RPMI7951 (cell line): ENCODE results near the gene MUC20. TPM values are rescaled to one million over a fixed set of nuclear protein-coding genes. Genes with fewer than 3 reads are reported as not detected.
"Not testable (repeated sequence)": the region's sequence is repeated elsewhere in the genome, so short reads cannot be mapped to it uniquely, and the experiment has no call there.

ENCODE experiments used
- DNase-seq: peaks from one replicate; pipeline ENCODE4 v3.0.0-alpha.2; 2012; ENCODE audit warnings: low read depth
- total RNA-seq: library from RNA; depleted of rRNA; stranded (reverse); fragments of >200 nt; shearing (Covaris generic); gene quantifications from 2 replicates; pipeline ENCODE4 v1.2.3, GENCODE V29; 2014

MUC20 gene
- total RNA-seq, 1 experiment from 2014 or later: not detected

DNA sequence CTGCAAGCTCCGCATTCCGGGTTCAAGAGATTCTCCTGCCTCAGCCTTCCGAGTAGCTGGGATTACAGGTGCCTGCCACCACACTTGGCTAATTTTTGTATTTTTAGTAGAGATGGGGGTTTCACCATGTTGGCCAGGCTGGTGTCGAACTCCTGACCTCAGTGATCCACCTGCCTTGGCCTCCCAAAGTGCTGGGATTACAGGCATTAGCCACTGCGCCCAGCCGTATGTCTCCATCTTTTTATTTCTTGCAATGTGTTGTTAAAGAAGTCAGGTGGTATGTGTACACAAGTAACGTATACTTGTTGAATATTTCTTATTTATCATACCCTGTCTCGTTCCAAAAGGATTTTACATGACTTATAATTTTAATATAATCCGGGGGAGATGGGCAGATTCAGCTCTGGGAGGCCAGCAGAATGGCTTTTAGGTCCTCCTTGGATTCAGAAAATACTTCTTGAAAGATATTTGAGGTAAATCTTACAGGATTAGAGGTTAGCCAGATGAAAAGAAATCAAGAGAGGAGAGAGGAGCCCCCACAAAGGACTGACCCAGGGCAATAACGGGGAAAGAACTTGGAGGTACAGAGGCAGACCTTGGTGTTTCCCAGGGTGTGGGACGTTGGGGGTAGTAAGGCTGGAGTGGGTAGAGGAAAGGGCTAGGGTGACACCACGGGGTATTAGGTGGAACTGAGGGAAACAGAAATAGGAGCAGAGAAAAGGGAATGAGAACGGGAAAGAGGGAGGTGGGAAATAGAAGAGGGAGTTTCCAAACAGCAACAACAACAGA lies 27.2 kb upstream of the MUC20 start:
- no peak for DNase-seq

DNA sequence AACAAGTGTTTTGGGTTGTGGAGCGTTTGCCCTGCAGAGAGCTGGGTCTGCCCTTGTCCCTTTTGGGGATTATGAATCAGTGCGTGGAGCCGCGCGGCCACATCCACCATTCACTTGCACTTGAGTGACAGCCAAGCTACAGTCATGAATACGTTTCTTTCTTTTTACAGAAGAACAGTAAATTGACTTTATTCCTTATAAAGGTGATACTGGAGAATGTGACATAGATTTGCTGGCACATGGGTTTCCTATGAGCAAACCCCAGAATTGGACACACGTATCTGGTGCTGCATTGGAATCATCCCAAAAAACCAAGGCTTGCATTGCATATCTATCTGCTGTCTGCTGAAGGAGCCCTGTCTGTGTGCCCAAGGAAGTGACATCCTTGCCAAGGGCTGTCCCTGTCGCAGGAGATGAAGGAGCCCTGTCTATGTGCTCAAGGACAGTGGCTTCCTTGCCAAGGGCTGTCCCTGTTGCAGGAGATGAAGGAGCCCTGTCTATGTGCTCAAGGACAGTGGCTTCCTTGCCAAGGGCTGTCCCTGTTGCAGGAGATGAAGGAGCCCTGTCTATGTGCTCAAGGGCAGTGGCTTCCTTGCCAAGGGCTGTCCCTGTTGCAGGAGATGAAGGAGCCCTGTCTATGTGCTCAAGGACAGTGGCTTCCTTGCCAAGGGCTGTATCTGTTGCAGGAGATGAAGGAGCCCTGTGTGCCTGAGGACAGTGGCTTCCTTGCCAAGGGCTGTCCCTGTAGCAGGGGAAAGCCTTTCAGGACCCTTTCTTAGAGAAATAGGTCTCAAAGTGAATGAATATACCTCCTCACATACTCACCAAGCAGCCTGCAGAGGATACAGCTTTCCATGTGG lies 26.3 kb upstream of the MUC20 start:
- DNase-seq: not testable (repeated sequence)

DNA sequence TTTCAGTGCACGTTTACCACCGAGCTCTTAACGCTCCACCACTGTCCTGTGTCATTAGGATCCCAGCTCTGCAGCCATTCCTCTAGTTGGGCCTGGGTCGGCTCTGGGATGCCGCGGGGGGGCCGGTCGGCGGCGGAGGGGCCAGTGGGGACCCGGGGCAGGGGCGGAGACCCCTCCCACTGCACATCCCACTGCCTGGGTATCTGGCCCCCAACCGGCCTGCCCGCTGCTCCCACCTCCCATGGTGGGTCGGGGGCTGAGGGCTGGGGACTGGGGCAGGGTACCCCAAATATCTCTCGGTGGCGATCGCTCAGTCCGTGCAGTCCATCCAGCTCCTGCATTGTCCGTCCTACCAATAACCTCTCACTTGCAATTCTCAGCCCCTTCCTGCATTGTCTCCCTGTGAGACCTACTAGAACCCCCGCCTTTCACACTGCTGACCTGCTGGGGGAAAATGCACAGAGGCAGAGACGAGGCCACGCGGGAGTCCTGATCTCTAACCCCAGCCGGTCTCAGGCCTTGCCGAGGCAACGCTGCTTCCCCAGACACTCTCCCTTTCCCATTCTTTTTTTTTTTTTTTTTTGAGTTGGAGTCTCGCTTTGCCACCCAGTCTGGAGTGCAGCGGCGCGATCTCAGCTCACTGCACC lies 24.0 kb upstream of the MUC20 start:
- DNase-seq: no peak

DNA sequence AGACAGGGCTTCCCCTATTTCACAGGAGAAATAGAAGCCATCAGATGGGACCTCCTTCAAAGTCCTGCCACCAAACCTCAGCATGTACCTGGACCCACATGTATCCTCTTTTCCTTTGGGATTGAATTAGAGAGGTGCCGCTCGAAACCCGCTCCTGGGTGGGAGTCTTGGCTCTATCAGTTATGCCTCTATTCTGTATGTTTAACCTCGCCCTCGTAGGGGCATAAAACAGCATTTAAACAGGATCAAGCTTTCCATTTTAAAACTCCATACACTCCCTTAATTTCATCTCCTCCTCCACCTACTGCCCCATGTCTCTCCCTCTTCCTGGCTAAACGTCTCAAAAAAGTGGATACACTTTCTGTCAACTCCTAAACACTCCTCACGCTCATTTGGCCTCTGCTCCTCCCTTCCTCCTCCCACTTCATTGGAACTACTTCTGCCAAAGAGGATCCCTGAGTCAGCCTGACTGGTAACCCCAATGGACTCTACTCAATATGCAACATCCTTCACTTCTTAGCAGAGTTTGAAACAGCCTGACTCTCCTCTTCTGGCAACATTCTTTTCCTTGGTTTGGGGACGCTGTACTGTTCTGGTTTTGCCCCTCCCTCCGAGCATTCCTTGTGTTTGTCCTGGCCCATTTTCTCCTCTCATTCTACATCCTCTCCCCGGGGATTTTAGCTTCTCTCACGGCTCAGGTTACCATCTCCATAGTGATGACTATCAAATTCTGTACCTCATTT lies 23.0 kb upstream of the MUC20 start:
- DNase-seq: peak; percentile 87

DNA sequence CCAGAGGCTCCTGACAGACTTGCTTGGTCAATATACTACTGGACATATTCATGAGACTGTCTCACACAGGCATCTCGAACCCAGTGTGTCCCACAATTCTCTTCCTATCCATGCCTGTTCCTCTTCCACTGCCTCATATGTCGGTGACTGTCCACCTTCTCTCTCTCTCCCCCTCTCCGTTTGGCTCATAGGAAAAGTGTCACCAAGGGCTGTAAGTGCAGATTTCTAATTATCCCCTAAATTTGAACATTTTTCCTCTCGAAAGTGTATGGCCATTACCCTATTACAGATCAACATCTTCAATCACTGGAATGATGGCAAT lies 22.5 kb upstream of the MUC20 start:
- DNase-seq: no peak

DNA sequence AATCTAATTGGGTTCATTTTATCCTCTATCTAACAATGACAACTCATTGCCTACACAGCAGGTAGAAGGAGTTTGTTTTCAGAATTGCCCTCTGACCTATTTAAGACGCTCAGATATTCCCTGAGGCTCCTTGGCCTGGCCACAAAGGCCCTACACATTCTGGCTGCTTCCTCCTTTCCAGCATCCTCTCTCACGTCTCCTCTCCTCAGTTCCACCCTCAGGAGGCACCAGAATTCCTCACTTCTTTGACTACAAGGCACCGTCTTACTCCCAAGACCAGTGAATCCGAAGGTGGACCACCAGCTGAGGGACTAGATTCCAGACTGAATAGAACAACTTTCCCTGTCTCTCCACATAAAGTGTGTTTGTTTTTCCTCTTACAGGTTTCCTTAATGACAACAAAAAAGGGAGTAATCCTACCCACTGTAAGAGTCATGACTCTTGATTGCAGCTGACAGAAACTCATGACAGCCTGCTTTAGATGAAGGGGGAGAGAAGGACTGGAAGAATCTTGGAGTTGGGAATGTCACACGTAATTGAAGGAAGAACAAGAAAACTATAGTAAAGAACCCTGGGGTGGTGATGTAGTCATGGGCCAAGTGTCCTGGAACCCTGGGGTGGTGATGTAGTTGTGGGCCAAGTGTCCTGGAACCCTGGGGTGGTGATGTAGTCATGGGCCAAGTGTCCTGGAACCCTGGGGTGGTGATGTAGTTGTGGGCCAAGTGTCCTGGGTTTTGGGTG lies 22.0 kb upstream of the MUC20 start:
- no peak for DNase-seq

DNA sequence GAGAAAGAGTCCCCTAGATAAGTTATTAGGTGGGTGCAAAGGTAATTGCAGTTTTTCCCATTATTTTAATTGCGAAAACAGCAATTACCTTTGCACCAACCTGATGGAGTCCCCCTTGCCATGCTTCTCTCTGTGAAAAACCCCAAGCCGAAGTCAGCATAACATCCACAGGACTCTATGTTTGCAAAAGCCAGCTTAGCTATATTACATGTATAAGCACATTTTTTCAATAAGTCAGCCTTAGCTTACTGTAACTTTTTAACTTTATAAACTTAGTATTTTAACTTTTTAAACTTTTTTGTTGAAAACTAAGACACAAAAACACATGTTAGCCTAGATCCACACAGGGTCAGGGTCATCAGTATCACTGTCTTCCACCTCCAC lies 21.4 kb upstream of the MUC20 start:
- no peak for DNase-seq

DNA sequence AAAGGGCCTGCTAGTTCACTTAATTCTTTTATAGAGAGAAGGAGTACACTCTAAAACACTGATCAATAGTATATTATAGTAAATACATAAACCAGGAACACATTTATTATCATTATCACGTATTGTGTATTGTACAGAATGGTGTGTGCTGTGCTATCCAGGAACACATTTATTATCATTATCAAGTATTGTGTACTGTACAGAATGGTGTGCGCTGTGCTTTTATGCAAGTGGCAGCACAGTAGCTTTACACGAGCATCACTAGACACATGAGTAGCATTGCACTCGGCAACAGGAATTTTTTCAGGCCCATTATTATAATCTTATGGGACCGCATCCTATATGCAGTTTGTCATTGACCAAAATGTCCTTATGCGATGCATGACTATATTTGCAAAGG lies 20.9 kb upstream of the MUC20 start:
- no peak for DNase-seq

DNA sequence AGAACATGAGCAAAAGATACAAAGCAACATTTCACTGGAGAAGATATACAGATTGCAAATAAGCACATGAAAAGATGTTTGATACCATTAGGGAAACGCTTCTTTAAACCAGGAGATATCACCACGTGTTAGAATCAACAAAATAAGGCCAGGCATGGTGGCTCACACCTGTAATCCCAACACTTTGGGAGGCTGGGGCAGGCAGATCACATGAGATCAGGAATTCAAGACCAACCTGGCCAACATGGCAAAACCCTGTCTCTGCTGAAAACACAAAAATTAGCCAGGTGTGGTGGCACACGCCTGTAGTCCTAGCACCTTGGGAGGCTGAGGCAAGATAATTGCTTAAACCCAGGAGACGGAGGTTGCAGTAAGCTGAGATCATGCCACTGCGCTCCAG lies 20.5 kb upstream of the MUC20 start:
- DNase-seq: no peak

DNA sequence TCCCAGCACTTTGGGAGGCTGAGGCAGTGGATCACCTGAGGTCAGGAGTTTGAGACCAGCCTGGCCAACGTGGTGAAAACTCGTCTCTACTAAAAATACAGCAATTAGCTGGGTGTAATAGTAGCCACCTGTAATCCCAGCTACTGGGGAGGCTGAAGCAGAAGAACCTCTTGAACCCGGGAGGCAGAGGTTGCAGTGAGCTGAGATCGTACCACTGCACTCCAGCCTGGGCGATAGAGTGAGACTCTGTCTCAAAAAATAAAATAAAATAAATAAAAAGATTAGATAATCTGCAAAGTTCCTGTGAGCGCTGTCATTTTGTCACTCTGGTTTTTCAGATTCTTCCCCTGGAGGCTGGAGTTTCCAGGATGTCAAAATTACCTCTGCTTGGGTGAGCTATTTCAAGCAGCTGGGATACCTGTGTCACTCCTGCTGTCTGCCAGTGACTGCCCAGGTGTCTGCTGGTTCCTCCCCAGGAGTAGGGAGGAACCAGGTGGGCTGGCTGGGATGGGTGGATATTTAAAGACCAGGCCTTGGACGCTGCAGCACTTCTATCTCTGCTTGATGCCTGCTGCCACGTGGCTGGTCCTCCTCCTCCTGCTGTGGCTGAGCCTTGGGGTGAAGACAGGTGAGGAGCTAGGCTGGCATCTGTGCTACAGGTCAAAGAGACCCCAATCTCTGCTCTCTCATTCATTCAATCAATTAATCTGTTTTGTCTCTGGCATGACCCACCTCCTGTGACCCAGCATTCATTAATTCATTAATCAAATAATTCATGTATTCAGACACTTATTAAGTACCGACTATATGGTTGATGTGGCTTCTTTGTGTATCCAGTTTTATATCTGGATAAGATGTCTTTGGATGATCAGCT lies 19.5 kb upstream of the MUC20 start:
- DNase-seq: no peak

DNA sequence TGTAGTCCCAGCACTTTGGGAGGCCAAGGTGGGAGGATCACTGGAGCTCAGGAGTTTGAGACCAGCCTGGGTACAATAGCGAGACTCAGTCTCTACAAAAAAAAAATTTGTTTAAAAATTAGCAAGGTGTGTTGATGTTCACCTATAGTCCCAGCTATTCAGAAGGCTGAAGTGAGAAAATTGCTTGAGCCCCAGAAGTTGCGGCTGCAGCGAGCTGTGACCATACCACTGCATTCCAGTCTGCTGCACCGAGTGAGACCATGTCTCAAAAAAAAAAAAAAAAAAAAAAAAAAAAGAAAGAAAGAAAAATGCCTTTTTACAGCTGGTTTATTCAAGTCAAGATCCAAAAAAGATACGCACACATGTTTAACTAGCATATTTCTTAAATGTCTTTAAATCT lies 17.0 kb upstream of the MUC20 start:
- DNase-seq: no peak

DNA sequence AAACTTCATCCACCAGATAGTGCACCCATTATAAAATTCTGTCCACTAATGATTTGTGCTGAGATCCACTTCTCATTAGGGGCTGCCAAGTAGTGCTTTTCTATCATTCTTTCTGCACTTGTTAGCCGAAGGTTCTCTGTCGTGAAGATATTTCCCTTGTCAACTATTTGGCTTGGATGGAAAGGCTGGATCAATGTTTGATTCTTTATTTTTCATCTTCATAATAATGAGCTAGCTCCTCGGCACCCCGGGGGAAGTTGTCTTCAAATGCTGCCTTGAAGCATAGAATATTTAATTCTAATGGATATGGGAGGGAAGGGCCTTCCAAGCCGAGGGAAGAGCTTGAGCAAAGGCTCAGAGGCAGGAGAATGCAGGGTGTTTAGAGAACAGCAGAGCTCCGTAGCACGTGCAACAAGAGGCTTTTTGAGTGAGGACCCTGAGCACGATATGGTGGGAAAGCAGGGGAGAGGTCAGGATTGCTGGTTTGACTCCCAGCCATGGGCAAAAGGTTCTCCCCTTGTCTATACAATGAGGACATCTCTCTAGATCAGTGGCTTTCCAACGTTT lies 16.3 kb upstream of the MUC20 start:
- DNase-seq: no peak

DNA sequence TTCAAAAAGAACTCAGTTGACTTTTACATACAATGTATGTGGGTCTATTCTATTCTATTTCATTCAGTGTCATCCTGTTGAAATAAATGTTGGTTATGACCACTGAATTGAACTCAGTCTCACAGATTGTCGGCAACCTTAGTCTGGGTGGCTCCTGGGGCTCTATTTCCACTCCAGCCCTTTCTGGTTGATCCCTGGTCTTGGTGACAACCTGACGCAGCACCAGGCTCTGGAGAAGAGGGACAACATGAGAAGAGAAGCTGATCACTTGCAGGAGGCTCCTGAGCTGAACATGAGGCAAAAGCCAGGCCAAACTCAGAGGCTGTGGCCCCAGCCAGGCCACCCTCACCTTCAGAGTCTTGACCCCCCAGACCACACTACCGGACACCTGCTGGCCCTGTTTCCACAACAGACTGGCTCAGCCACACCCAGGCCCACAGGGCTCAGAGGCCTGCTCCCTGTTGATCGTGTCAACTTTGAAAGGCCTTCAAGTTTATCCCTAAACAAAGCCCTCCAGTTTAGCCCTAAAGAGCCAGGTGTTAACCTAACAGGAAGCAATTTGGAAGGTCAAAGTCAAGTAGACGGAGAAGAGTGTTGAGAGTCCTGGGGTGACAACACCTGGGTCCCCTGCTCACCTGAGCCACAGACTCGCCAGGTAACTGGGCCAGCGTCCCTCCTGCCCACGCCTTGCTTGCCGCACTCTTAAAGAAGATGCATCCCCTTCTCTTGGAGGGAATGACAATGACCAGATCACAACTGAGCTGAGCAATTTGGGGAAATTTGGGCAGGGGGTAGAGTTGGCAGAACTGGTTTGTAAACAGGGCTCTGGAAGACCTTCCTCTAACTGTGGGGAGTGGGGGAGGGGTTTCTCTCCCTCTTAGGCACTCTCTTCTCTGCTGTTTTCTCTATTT lies 15.4 kb upstream of the MUC20 start:
- DNase-seq: no peak

DNA sequence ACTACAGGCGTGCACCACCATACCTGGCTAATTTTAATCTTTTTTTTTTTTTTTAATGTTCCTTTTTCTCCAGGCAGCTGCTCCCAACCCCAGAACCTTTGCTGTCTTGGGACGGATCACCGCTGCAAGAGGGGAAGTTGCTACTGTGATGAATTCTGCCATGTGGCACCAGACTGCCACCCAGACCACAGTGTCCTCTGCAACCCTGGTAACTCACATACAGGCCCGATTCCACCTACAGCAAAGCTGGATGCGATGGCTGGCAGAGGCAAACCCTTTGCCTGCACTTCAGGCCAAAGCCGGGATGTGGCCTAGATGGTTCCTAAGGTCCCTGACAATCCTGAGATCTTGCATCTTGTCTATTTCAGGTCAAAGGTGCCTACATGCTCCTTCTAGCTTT lies 12.7 kb upstream of the MUC20 start:
- no peak for DNase-seq

DNA sequence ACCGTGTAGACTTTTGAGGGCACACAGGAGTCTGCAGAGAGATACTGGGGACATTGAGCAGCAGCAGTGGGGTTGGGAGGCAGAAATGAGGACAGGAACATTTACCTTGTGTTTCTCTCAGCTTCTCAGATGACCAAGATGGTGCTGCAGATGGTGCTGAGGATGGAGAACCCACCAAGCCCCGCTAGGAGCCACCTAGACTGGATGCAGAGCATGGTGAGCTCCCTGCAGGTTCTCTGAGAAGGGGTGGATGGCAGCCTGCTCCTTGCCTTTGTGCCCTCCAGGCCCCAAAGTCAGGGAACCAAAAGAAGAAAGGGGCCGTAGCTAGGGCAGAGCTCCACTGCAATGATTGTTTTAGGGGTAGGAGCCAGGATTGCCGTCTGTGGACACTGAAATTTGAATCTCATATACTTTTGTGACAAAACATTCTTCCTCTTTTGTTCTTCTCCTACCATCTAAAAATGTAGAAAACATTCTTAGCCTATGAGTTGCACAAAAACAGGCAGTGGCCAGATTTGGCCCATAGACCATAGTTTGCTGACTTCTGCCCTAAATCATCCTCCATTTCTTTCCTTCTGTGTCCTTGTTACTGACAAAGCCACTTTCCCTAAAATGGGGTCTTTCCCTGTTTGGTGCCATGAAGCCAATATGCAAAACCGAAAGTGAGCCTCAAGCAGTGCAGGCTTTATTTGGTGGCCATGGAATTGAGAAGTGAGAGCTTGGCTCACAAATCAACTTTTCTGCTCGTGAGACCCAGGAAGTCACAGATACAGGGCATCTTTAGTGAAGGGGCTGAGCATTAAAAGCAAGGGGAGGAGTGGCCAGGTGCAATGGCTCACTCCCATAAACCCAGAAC lies 11.9 kb upstream of the MUC20 start:
- no peak for DNase-seq

DNA sequence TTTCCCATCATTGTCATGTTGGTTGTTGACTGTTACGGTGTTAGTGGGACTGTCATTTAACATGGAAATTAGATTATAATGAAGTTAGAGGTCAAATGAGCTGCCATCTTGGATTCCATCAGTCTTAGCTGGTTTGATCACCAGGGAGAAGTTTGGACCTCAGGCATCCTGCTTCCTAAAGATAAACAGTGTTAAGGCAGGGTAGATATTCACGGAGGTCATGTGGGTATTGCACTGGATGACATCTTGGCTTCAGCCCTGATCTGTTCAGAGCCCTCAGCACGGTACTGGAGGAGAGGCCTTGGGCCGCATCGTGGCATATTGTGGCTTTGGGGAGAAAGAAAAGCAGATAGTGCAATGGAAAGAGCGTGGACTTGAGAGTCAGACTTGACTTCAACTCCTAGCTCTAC lies 11.1 kb upstream of the MUC20 start:
- no peak for DNase-seq

DNA sequence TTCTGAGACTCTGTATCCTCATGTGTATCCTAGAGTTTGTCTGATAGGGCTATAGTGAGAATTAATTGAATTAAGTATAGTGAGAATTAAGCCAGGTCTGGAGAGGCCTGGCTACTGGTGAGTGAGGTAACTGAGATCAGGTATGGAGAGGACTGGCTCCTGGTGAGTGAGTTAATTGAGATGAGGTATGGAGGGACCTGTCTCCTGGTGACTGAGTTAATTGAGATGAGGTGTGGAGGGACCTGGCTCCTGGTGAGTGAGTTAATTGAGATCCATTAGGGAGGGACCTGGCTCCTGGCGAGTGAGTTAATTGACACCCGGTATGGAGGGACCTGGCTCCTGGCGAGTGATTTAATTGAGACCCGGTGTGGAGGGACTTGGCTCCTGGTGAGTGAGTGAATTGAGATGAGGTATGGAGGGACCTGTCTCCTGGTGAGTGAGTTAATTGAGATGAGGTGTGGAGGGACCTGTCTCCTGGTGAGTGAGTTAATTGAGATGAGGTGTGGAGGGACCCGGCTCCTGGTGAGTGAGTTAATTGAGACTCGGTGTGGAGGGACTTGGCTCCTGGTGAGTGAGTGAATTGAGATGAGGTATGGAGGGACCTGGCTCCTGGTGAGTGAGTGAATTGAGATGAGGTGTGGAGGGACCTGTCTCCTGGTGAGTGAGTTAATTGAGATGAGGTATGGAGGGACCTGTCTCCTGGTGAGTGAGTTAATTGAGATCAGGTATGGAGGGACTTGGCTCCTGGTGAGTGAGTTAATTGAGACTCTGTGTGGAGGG lies 10.5 kb upstream of the MUC20 start:
- DNase-seq: not testable (repeated sequence)
